ENCODE measurements around the gene EVA1A.

GRCh38 chr2:75517547-75518230, 43.0 kb downstream of the EVA1A start:
- no peak for TF ChIP-seq CTCF (conservative IDR thresholded peaks at IDR 0.05 in 1 of 2, IDR thresholded peaks at IDR 0.05 in 1 of 2; ENCODE audit: low read depth in 1 of 2, low read length in 2 of 2)
- no peak for TF ChIP-seq EZH2 (IDR thresholded peaks at IDR 0.05; ENCODE audit: low read length, missing control alignments)

Measured in fibroblast of lung (primary cell).